Activated T-cell treated with anti-CD3 and anti-CD28 coated beads for 1 hour (primary cell): ENCODE data around the gene CD109.
"Not testable (repeated sequence)": the region's sequence is repeated elsewhere in the genome, so short reads cannot be mapped to it uniquely, and the experiment has no call there.

Source experiments
- DNase-seq: peaks from one replicate; pipeline ENCODE4 v3.0.0-alpha.2; 2020; ENCODE audit warnings: low read depth

Gene CD109

GRCh38 chr6:73688351-73688750 is 7.7 kb upstream of the CD109 start:
- no peak for DNase-seq

GRCh38 chr6:73690056-73690455 is 5.9 kb upstream of the CD109 start:
- DNase-seq, result no peak

- no peak for DNase-seq
These were observed 4.5 kb upstream of the CD109 start for GRCh38 chr6:73691512-73691911.

- DNase-seq, result no peak
These were observed 1.1 kb upstream of the CD109 start for GRCh38 chr6:73694711-73695411.

GRCh38 chr6:73696966-73697655 is 1.1 kb downstream of the CD109 start:
- DNase-seq, result no peak

- DNase-seq, result no peak
These were observed 3.9 kb downstream of the CD109 start for GRCh38 chr6:73699676-73700459.

GRCh38 chr6:73702444-73702843 is 6.4 kb downstream of the CD109 start:
- DNase-seq, result no peak

GRCh38 chr6:73703466-73703865 is 7.5 kb downstream of the CD109 start:
- no peak for DNase-seq

GRCh38 chr6:73704260-73704659 is 8.3 kb downstream of the CD109 start:
- DNase-seq, result no peak

GRCh38 chr6:73704798-73705197 is 8.8 kb downstream of the CD109 start:
- DNase-seq, result no peak

- DNase-seq, result no peak
These were observed 11.0 kb downstream of the CD109 start for GRCh38 chr6:73706971-73707370.

- DNase-seq, result no peak
These were observed 14.5 kb downstream of the CD109 start for GRCh38 chr6:73710470-73710869.

GRCh38 chr6:73710948-73711347 is 14.9 kb downstream of the CD109 start:
- no peak for DNase-seq

GRCh38 chr6:73712535-73713173 is 16.7 kb downstream of the CD109 start:
- DNase-seq, result no peak

GRCh38 chr6:73713426-73714147 is 17.6 kb downstream of the CD109 start:
- no peak for DNase-seq

- DNase-seq, result not testable (repeated sequence)
These were observed 19.1 kb downstream of the CD109 start for GRCh38 chr6:73715111-73715508.

- DNase-seq, result no peak
These were observed 23.0 kb downstream of the CD109 start for GRCh38 chr6:73719046-73719445.

GRCh38 chr6:73722318-73723060 is 26.5 kb downstream of the CD109 start:
- no peak for DNase-seq

- not testable (repeated sequence) for DNase-seq
These were observed 27.5 kb downstream of the CD109 start for GRCh38 chr6:73723480-73723879.

- no peak for DNase-seq
These were observed 28.4 kb downstream of the CD109 start for GRCh38 chr6:73724389-73724788.

GRCh38 chr6:73725192-73725591 is 29.2 kb downstream of the CD109 start:
- not testable (repeated sequence) for DNase-seq
